KMS-11 (cell line): ENCODE results near the gene PDCD2.
"Not testable (repeated sequence)": the region's sequence is repeated elsewhere in the genome, so short reads cannot be mapped to it uniquely, and the experiment has no call there.

Source experiments
- H2AFZ ChIP-seq: fragments of 200-600 bp; sonication (generic); 2 replicates; pipeline ENCODE4 v1.6.1; 2016; ENCODE audit warnings: antibody characterized with exemption, mixed run types, low read depth
- H3K27ac ChIP-seq: fragments of 200-600 bp; sonication (generic); 2 replicates; pipeline ENCODE4 v1.6.1; 2016; ENCODE audit warnings: mild to moderate bottlenecking, mixed run types
- H3K27me3 ChIP-seq: fragments of 200-600 bp; sonication (generic); 2 replicates; pipeline ENCODE4 v1.6.1; 2017; ENCODE audit warnings: mild to moderate bottlenecking, low read depth, mixed run types, moderate library complexity; ENCODE audit not compliant: insufficient read depth
- H3K36me3 ChIP-seq: fragments of 200-600 bp; sonication (generic); 2 replicates; pipeline ENCODE4 v1.6.1; 2017; ENCODE audit warnings: mild to moderate bottlenecking, mixed run types; ENCODE audit not compliant: insufficient read depth
- H3K4me1 ChIP-seq: fragments of 200-600 bp; sonication (generic); 2 replicates; pipeline ENCODE4 v1.6.1; 2016; ENCODE audit warnings: mild to moderate bottlenecking, low read depth, mixed run types; ENCODE audit not compliant: poor library complexity, severe bottlenecking
- H3K4me2 ChIP-seq: fragments of 200-600 bp; sonication (generic); 2 replicates; pipeline ENCODE4 v1.7.0; 2016; ENCODE audit warnings: mild to moderate bottlenecking, mixed run types
- H3K4me3 ChIP-seq: fragments of 200-600 bp; sonication (generic); IDR thresholded peaks from 2 replicates; pipeline ENCODE4 v1.6.1; 2017; ENCODE audit warnings: low read depth, low read length, mixed read lengths; ENCODE audit not compliant: insufficient read depth
- H3K79me2 ChIP-seq: fragments of 200-600 bp; sonication (generic); 2 replicates; pipeline ENCODE4 v1.6.1; 2016; ENCODE audit warnings: low read depth, mixed run types; ENCODE audit not compliant: insufficient read depth
- H3K9ac ChIP-seq: fragments of 200-600 bp; sonication (generic); 2 replicates; pipeline ENCODE4 v1.6.1; 2016; ENCODE audit warnings: mild to moderate bottlenecking, mixed run types
- H4K20me1 ChIP-seq: fragments of 200-600 bp; sonication (generic); 2 replicates; pipeline ENCODE4 v1.6.1; 2016; ENCODE audit warnings: mild to moderate bottlenecking, mixed run types; ENCODE audit not compliant: insufficient read depth
- TF ChIP-seq, protein P1 (sequence below): fragments of 200-600 bp; sonication (generic); conservative IDR thresholded peaks from 2 replicates; pipeline ENCODE4 v1.6.1; 2017; ENCODE audit warnings: low read depth, mild to moderate bottlenecking, antibody characterized with exemption, low read length, moderate library complexity, mixed read lengths

PDCD2 gene, protein sequence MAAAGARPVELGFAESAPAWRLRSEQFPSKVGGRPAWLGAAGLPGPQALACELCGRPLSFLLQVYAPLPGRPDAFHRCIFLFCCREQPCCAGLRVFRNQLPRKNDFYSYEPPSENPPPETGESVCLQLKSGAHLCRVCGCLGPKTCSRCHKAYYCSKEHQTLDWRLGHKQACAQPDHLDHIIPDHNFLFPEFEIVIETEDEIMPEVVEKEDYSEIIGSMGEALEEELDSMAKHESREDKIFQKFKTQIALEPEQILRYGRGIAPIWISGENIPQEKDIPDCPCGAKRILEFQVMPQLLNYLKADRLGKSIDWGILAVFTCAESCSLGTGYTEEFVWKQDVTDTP

DNA sequence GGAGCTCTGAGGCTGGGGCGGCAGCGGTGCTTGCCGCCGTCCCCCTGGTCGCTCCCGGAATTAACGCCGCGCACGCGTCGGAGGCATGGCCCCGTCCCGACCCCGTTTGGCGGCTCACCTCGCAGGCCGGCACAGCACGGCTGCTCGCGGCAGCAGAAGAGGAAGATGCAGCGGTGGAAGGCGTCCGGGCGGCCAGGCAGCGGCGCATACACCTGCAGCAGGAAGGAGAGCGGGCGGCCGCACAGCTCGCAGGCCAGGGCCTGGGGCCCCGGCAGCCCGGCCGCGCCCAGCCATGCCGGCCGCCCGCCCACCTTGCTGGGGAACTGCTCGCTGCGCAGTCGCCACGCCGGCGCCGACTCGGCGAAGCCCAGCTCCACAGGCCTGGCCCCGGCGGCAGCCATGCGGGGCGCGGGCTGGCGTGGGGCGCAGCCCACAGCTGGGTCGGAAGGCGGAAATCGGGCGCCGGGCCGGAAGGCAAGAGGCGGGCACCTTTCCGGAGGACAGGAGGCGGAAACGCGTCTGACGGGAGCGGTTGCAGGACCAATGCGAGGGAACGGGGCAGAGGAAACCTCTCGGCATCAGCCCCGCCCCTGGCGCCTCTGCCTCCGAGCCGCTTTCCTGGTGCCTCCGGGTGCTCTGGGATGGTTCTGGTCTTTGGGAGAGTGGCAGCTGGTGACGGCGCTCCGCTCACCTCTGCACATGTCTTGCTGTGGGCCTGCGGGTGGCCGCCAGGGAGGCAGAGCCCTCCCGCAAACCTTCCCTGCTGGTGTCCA, at the start of gene PDCD2:
PDCD2 (minus strand) TSS at position 457 of the 773 bp plus-strand sequence; CDS start at position 401, 56 bp downstream.
- H4K20me1 ChIP-seq: no peaks in the 10 kb centered on the region
- TF ChIP-seq, protein P1, sequence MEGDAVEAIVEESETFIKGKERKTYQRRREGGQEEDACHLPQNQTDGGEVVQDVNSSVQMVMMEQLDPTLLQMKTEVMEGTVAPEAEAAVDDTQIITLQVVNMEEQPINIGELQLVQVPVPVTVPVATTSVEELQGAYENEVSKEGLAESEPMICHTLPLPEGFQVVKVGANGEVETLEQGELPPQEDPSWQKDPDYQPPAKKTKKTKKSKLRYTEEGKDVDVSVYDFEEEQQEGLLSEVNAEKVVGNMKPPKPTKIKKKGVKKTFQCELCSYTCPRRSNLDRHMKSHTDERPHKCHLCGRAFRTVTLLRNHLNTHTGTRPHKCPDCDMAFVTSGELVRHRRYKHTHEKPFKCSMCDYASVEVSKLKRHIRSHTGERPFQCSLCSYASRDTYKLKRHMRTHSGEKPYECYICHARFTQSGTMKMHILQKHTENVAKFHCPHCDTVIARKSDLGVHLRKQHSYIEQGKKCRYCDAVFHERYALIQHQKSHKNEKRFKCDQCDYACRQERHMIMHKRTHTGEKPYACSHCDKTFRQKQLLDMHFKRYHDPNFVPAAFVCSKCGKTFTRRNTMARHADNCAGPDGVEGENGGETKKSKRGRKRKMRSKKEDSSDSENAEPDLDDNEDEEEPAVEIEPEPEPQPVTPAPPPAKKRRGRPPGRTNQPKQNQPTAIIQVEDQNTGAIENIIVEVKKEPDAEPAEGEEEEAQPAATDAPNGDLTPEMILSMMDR: no peak
- H3K27ac ChIP-seq: peak within 1 kb of the TSS; percentile 76
- peak within 1 kb of the TSS; percentile 66 for H3K4me2 ChIP-seq
- H2AFZ ChIP-seq: peak within 1 kb of the TSS; percentile 90
- no peak within 1 kb of the TSS for H3K4me3 ChIP-seq
- H3K36me3 ChIP-seq: no peaks in the 10 kb centered on the region; the same call in 1 of the 2 replicates
- peaks cover 13% of the 10 kb centered on the region for H3K4me1 ChIP-seq
- no peaks in the 10 kb centered on the region for H3K27me3 ChIP-seq
- peaks cover 15% of the 10 kb centered on the region; the same call in 1 of the 2 replicates for H3K79me2 ChIP-seq
- H3K9ac ChIP-seq: peak within 1 kb of the TSS; percentile 84

- H3K9ac ChIP-seq: not testable (repeated sequence)
These were observed 31.6 kb upstream of the PDCD2 start for GRCh38 chr6:170616020-170616554.

GRCh38 chr6:170612256-170612804, 27.9 kb upstream of the PDCD2 start:
- H3K36me3 ChIP-seq, H2AFZ ChIP-seq, H3K4me2 ChIP-seq, H3K79me2 ChIP-seq, H4K20me1 ChIP-seq, H3K4me1 ChIP-seq, H3K9ac ChIP-seq, H3K27ac ChIP-seq, H3K4me3 ChIP-seq, H3K27me3 ChIP-seq: not testable (repeated sequence)

More at GRCh38 chr6:170616020-170616554, 31.6 kb upstream of the PDCD2 start:
- H4K20me1 ChIP-seq, H2AFZ ChIP-seq, H3K4me2 ChIP-seq, H3K36me3 ChIP-seq, H3K4me3 ChIP-seq, H3K79me2 ChIP-seq, H3K27ac ChIP-seq, H3K4me1 ChIP-seq, H3K27me3 ChIP-seq: not testable (repeated sequence)

GRCh38 chr6:170609225-170609624, 24.8 kb upstream of the PDCD2 start:
- H2AFZ ChIP-seq, H3K9ac ChIP-seq, H3K4me2 ChIP-seq, H3K27ac ChIP-seq, H3K27me3 ChIP-seq, H4K20me1 ChIP-seq, H3K4me3 ChIP-seq, H3K79me2 ChIP-seq, H3K4me1 ChIP-seq, H3K36me3 ChIP-seq: not testable (repeated sequence)

DNA sequence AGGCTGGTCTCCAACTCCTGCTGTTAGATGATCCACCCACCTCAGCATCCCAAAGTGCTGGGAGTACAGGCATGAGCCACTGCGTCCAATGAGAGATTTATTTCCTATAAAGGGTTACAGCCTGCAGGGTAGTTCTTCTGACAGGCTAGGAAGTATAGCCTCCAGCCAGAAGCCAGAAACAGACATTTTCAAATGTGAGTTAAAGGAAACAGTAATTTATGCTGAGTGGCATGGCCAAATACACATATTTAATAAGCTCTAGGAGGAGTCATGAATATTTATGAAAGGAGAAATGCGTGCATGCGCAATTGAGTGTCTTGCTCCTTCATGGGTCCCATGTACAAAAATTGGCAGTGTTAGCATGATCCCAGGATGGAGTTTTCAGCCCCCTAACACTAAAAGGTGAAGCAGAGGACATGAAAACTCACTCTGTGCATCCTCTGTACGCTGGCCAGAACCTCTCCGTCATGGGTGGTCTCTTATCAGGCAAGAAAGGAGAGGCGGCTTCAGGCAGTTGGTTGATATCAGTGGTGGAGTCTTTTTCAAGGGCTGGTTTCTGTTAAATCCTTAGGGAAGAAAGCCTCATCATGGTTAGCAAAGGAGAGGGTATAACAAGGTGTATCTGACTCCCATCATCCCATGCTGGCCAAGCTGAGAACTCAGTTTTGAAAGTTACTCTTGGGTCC, 21.3 kb upstream of the PDCD2 start:
- Histone ChIP-seq H3K79me2 (no peaks in the 10 kb centered on the region), H3K36me3 (no peaks in the 10 kb centered on the region), H3K4me2 (no peak overlapping the region), H2AFZ (no peak overlapping the region), H3K4me1 (no peaks in the 10 kb centered on the region), H3K27me3 (no peaks in the 10 kb centered on the region), H3K27ac (no peak overlapping the region), H3K4me3 (no peak overlapping the region), H3K9ac (no peak overlapping the region), H4K20me1 (no peaks in the 10 kb centered on the region)
- TF ChIP-seq, protein P1: no peak
